ENCODE results near the gene LILRA5.

Gene LILRA5

DNA sequence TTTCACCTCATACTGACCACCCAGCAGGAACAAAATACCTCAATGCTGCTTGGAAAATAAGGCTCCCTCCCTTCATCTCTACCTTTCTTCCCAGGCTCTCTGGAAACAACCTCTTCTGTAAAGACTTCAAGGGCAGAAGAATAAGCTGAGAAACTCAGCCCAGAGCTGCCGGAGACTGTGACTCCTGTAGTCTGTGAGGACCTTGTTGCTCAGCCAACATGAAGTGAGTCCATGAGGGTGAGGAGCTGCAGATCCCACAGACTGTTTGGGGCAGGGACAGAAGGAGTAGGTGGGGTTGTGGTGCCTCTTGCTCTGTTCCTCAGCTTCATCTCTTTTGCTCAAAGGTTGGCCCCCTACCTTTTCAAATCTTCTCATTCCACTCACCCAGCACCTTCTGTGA lies 7.8 kb downstream of the LILRA5 start:
- H3K27me3 ChIP-seq, result no peaks in the 10 kb centered on the region
- no peak overlapping the region for H3K4me3 ChIP-seq
- TF ChIP-seq, protein P1, sequence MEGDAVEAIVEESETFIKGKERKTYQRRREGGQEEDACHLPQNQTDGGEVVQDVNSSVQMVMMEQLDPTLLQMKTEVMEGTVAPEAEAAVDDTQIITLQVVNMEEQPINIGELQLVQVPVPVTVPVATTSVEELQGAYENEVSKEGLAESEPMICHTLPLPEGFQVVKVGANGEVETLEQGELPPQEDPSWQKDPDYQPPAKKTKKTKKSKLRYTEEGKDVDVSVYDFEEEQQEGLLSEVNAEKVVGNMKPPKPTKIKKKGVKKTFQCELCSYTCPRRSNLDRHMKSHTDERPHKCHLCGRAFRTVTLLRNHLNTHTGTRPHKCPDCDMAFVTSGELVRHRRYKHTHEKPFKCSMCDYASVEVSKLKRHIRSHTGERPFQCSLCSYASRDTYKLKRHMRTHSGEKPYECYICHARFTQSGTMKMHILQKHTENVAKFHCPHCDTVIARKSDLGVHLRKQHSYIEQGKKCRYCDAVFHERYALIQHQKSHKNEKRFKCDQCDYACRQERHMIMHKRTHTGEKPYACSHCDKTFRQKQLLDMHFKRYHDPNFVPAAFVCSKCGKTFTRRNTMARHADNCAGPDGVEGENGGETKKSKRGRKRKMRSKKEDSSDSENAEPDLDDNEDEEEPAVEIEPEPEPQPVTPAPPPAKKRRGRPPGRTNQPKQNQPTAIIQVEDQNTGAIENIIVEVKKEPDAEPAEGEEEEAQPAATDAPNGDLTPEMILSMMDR (IDR thresholded peaks at IDR 0.05), result no peak
- H3K36me3 ChIP-seq, result no peaks in the 10 kb centered on the region
- no peaks in the 10 kb centered on the region for H3K4me1 ChIP-seq
- intact Hi-C loops (cut with DNase I; ENCODE audit: low total_unique reads), result no loop called here
- no peaks in the 10 kb centered on the region for H3K9me3 ChIP-seq
- no peak for DNase-seq
- H3K27ac ChIP-seq, result no peak overlapping the region

DNA sequence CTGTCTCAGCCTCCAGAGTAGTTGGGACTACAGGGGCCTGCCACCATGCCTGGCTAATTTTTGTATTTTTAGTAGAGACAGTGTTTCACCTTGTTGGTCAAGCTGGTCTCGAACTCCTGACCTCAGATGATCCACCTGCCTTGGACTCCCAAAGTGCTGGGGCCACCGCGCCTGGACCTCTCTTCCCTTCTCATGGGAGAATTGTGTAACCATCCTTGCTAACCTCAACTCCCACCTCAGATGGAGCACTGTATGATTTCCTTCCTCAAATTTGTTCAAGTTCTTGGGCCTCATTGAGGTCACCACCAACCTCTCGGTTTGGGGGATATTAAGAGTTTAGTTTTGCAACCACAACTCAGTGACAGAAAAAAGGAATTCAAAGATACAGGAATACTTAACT lies 10.7 kb downstream of the LILRA5 start:
- no peak for DNase-seq
- no peak overlapping the region for H3K27ac ChIP-seq

DNA sequence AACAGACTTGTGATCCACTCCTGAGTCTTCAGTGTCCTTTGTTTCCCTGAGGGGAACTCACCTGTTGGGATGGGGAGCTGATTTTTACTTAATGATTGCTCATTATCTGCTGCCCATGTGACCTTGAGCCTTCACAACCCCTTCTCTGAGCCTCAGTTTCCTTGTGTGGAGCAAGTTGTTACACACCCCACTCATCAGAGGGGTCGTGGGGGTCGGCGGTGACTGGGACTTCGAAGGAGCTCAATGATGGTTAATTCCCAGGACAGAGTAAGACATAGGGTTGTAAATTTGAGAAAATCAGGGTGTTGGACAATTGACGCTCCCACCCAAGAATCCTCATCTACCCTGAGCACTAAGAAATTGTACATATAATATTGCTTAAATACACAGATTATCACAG lies 13.5 kb downstream of the LILRA5 start:
- Histone ChIP-seq H3K9me3 (peaks cover 0 to 4% (median 0%) of the 10 kb centered on the region in 3 donors), H3K4me1 (no peaks in the 10 kb centered on the region), H3K27me3 (peaks cover 0 to 2% of the 10 kb centered on the region in 2 donors), H3K27ac (no peak overlapping the region), H3K36me3 (no peaks in the 10 kb centered on the region), H3K4me3 (no peak overlapping the region)
- intact Hi-C loops (cut with DNase I; ENCODE audit: low total_unique reads), result no loop called here
- TF ChIP-seq, protein P1 (IDR thresholded peaks at IDR 0.05), result no peak
- DNase-seq, result no peak

More for the DNA sequence above, 10.7 kb downstream of the LILRA5 start:
- TF ChIP-seq, protein P1 (IDR thresholded peaks at IDR 0.05), result no peak
- H3K27me3 ChIP-seq, result no peaks in the 10 kb centered on the region
- H3K4me1 ChIP-seq, result no peaks in the 10 kb centered on the region
- no peaks in the 10 kb centered on the region for H3K9me3 ChIP-seq
- H3K36me3 ChIP-seq, result no peaks in the 10 kb centered on the region
- H3K4me3 ChIP-seq, result no peak overlapping the region
- intact Hi-C loops (cut with DNase I; ENCODE audit: low total_unique reads), result no loop called here

DNA sequence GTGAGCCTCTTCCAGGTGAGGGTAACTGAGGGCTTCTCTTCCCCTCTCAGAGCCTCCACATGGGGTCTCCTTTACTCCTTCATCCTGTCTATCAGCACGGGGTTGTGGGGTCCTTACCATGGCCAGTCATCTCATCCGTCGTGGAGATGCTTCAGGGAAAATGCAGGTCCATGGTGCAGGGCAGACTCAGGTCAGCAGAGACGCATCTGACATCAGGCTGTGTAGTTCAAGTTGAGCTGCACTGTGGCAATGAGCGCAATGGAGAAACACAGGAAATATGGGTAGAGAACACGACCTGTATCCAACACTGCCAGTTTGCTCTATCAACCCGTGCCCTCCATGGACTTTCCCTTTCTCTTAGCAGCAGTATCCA lies 13.9 kb downstream of the LILRA5 start:
- intact Hi-C loops (cut with DNase I; ENCODE audit: low total_unique reads), result no loop called here
- Histone ChIP-seq H3K4me1 (no peaks in the 10 kb centered on the region), H3K27ac (no peak overlapping the region), H3K4me3 (no peak overlapping the region), H3K27me3 (peaks cover 0 to 6% of the 10 kb centered on the region in 2 donors), H3K36me3 (no peaks in the 10 kb centered on the region), H3K9me3 (peaks cover 0 to 8% (median 0%) of the 10 kb centered on the region in 3 donors)
- TF ChIP-seq, protein P1 (IDR thresholded peaks at IDR 0.05), result no peak
- DNase-seq, result no peak

DNA sequence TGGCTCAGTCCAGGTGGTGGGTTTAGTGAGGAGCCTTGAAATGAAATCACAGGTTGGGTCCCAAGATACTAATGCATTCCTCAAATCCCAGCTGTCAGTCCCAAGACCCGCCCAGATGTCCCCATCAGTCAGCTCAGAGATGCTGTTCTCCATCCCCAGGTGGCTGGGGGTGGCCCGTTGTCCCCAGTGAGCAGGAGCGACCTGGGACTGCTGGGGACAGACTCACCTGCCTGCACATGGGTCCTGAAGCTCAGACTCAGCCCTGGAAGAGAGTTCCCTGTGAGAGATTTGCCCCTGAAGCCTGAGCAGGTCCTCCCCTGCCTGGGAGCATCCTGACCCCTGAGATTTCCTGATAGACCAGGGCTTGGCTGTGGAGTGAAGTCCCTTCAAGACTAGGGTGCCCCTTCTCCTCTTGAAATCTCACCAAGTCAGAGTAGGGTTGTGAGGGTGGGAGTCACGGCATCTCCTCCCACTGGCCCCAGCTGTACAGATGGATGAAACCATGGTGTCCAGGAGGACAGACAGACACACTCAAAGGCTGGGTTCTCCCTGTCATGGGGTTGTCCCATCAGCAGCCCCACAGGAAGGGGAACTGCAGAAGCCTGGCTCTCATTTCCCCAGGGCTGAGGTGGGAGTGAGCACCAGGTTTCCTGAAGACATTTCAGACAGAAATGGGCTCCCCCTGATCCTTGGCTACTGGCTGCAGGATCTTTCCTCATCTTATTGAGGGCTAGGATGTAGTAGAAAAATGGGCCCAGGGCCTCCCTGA lies 14.4 kb downstream of the LILRA5 start:
- DNase-seq, result no peak
- Histone ChIP-seq H3K4me1 (no peaks in the 10 kb centered on the region), H3K27me3 (peaks cover 0 to 6% of the 10 kb centered on the region in 2 donors), H3K4me3 (no peak overlapping the region), H3K9me3 (peaks cover 0 to 11% (median 0%) of the 10 kb centered on the region in 3 donors), H3K36me3 (no peaks in the 10 kb centered on the region), H3K27ac (no peak overlapping the region)
- intact Hi-C loops (cut with DNase I; ENCODE audit: low total_unique reads), result no loop called here
- TF ChIP-seq, protein P1 (IDR thresholded peaks at IDR 0.05), result no peak

All from tibial artery (tissue), 4 donors.